ENCODE results near the gene LAMB1.

- no peak for TF ChIP-seq CTCF (IDR thresholded peaks at IDR 0.05; ENCODE audit: low read length)
- no peak for TF ChIP-seq EZH2 (optimal IDR thresholded peaks at IDR 0.05; ENCODE audit: low read depth, low read length)
- no peak for TF ChIP-seq EZH2phosphoT487 (IDR thresholded peaks at IDR 0.05; ENCODE audit: low read length)
Observed at GRCh38 chr7:107914831-107915230, 88.1 kb downstream of the LAMB1 start.

All from MM.1S (cell line).